Activated CD8-positive, alpha-beta T cell treated with anti-CD3 and anti-CD28 coated beads for 36 hours (primary cell): ENCODE results near the gene ADGRA3. TPM values are rescaled to one million over a fixed set of nuclear protein-coding genes. Genes with fewer than 3 reads are reported as not detected.

ENCODE experiments used
- ATAC-seq: fragments of 200-7000 bp; cut with Tn5 transposase; one replicate; pipeline ENCODE4 v1.10.0; 2021; ENCODE audit warnings: mild to moderate bottlenecking, moderate library complexity
- CTCF ChIA-PET: fragments of 350-600 bp; sonication (Branson Sonifier 250); formaldehyde crosslinking; loops from one replicate; lab custom pipeline; 2021; ENCODE audit warnings: antibody characterized with exemption; lab: Charles Lee
- POLR2A ChIA-PET: fragments of 350-600 bp; sonication (Branson Sonifier 250); formaldehyde crosslinking; loops from one replicate; lab custom pipeline; 2021; ENCODE audit warnings: antibody characterized with exemption; lab: Charles Lee
- DNase-seq: peaks from one replicate; pipeline ENCODE4 v3.0.0-alpha.2; 2020
- H3K27ac Mint-ChIP-seq: one replicate; pipeline ENCODE4 v1.8.0; 2021; ENCODE audit warnings: mild to moderate bottlenecking, mixed read lengths
- H3K27me3 Mint-ChIP-seq: one replicate; pipeline ENCODE4 v1.8.0; 2021; ENCODE audit warnings: mixed read lengths
- H3K36me3 Mint-ChIP-seq: one replicate; pipeline ENCODE4 v1.8.0; 2021; ENCODE audit warnings: low read depth, mixed read lengths
- H3K4me1 Mint-ChIP-seq: one replicate; pipeline ENCODE4 v1.8.0; 2021; ENCODE audit warnings: low read depth, mixed read lengths
- H3K4me3 Mint-ChIP-seq: one replicate; pipeline ENCODE4 v1.8.0; 2021; ENCODE audit warnings: mild to moderate bottlenecking, moderate library complexity, mixed read lengths
- H3K9me3 Mint-ChIP-seq: one replicate; pipeline ENCODE4 v1.8.0; 2021; ENCODE audit warnings: mixed read lengths
- CTCF ChIP-seq: fragments of 200-600 bp; IDR thresholded peaks from one replicate; pipeline ENCODE4 v1.8.0; 2022; ENCODE audit warnings: antibody characterized with exemption, mild to moderate bottlenecking
- intact Hi-C: fragments of 100-400 bp; cut with micrococcal nuclease; formaldehyde crosslinking; loops from one replicate; pipeline ENCODE4 v1.10.0; 2022
- total RNA-seq, 2 experiments: library from RNA; stranded (reverse); gene quantifications; one replicate each; pipeline ENCODE4 v1.2.3, GENCODE V29; 2021

The ADGRA3 gene
- total RNA-seq, 2 experiments from 2014 or later, result 12.9 to 13.2 TPM

GRCh38 chr4:22534374-22534773 is 18.5 kb upstream of the ADGRA3 start:
- H3K4me3 Mint-ChIP-seq, result no peak overlapping the region
- peaks cover 24% of the 10 kb centered on the region for H3K9me3 Mint-ChIP-seq
- DNase-seq, result no peak
- H3K27ac Mint-ChIP-seq, result no peak overlapping the region
- H3K4me1 Mint-ChIP-seq, result no peaks in the 10 kb centered on the region
- intact Hi-C loops, result no loop called here
- H3K36me3 Mint-ChIP-seq, result peaks cover 1% of the 10 kb centered on the region
- H3K27me3 Mint-ChIP-seq, result no peaks in the 10 kb centered on the region
- ATAC-seq, result no peak
- TF ChIP-seq CTCF, result no peak
- ChIA-PET POLR2A (no interaction called here), CTCF (interaction anchor here (1.3 kb wide), 1 partner anchor 745 kb away, joined by 5 read pairs; no protein-coding TSS in a partner anchor)

- no peak for DNase-seq
- CTCF ChIA-PET, result no interaction called here
- H3K4me1 Mint-ChIP-seq, result no peaks in the 10 kb centered on the region
- POLR2A ChIA-PET, result no interaction called here
- peaks cover 24% of the 10 kb centered on the region for H3K9me3 Mint-ChIP-seq
- no peak overlapping the region for H3K4me3 Mint-ChIP-seq
- ATAC-seq, result no peak
- intact Hi-C loops, result no loop called here
- H3K27ac Mint-ChIP-seq, result no peak overlapping the region
- H3K36me3 Mint-ChIP-seq, result peaks cover 1% of the 10 kb centered on the region
- H3K27me3 Mint-ChIP-seq, result no peaks in the 10 kb centered on the region
- no peak for TF ChIP-seq CTCF
Measured at GRCh38 chr4:22532896-22533295, 17.0 kb upstream of the ADGRA3 start.

GRCh38 chr4:22532117-22532516 is 16.3 kb upstream of the ADGRA3 start:
- intact Hi-C loops, result no loop called here
- H3K36me3 Mint-ChIP-seq, result peaks cover 1% of the 10 kb centered on the region
- H3K27ac Mint-ChIP-seq, result no peak overlapping the region
- H3K4me3 Mint-ChIP-seq, result no peak overlapping the region
- TF ChIP-seq CTCF, result no peak
- H3K27me3 Mint-ChIP-seq, result no peaks in the 10 kb centered on the region
- ChIA-PET CTCF (no interaction called here), POLR2A (no interaction called here)
- DNase-seq, result no peak
- peaks cover 24% of the 10 kb centered on the region for H3K9me3 Mint-ChIP-seq
- ATAC-seq, result no peak
- H3K4me1 Mint-ChIP-seq, result no peaks in the 10 kb centered on the region

GRCh38 chr4:22531311-22532019 is 15.6 kb upstream of the ADGRA3 start:
- intact Hi-C loops, result no loop called here
- Mint-ChIP-seq H3K4me3 (no peak overlapping the region), H3K4me1 (no peaks in the 10 kb centered on the region), H3K36me3 (peaks cover 1% of the 10 kb centered on the region), H3K9me3 (peaks cover 24% of the 10 kb centered on the region), H3K27me3 (no peaks in the 10 kb centered on the region), H3K27ac (no peak overlapping the region)
- ChIA-PET POLR2A (no interaction called here), CTCF (no interaction called here)
- TF ChIP-seq CTCF, result no peak
- DNase-seq (no peak), ATAC-seq (no peak)

- no peak overlapping the region for H3K4me3 Mint-ChIP-seq
- H3K36me3 Mint-ChIP-seq, result no peaks in the 10 kb centered on the region
- no peak for TF ChIP-seq CTCF
Measured at GRCh38 chr4:22524895-22525294, 9.0 kb upstream of the ADGRA3 start.

More at GRCh38 chr4:22524895-22525294, 9.0 kb upstream of the ADGRA3 start:
- DNase-seq (no peak), ATAC-seq (no peak)
- ChIA-PET CTCF (interaction anchor here (0.6 kb wide), 1 partner anchor 12 kb away, joined by 3 read pairs; no protein-coding TSS in a partner anchor), POLR2A (no interaction called here)
- no peak overlapping the region for H3K27ac Mint-ChIP-seq
- intact Hi-C loops, result no loop called here
- no peaks in the 10 kb centered on the region for H3K9me3 Mint-ChIP-seq
- no peaks in the 10 kb centered on the region for H3K27me3 Mint-ChIP-seq
- H3K4me1 Mint-ChIP-seq, result no peaks in the 10 kb centered on the region
